PC-3 (cell line): ENCODE results near the gene GMDS. TPM values are rescaled to one million over a fixed set of nuclear protein-coding genes. Genes with fewer than 3 reads are reported as not detected.

ENCODE experiments used
- ATAC-seq: fragments of 200-7000 bp; cut with Tn5 transposase; 2 replicates; pipeline ENCODE4 v1.9.1; 2020; ENCODE audit warnings: mild to moderate bottlenecking, moderate library complexity
- BruUV-seq: library from RNA; stranded (reverse); fragments of 400-500 nt; replicated peaks from 2 replicates; lab custom pipeline; 2021; lab: Mats Ljungman, UMichigan
- CTCF ChIA-PET: fragments of 300-600 bp; sonication (Branson Sonifier 250); formaldehyde crosslinking; loops from one replicate; lab custom pipeline; 2022; ENCODE audit warnings: antibody characterized with exemption; lab: Charles Lee
- POLR2A ChIA-PET: fragments of 300-600 bp; sonication (Branson Sonifier 250); formaldehyde crosslinking; loops from one replicate; lab custom pipeline; 2022; ENCODE audit warnings: antibody characterized with exemption; ENCODE audit not compliant: unreplicated experiment; lab: Charles Lee
- DNase-seq: peaks from one replicate; pipeline ENCODE4 v3.0.0-alpha.2; 2015
- H2AFZ ChIP-seq: fragments of 300-600 bp; sonication (generic); 2 replicates; pipeline ENCODE4 v1.6.0; 2016; ENCODE audit warnings: antibody characterized with exemption, low read length
- H3F3A ChIP-seq: fragments of 300-600 bp; sonication (generic); one replicate; pipeline ENCODE4 v1.6.0; 2017; ENCODE audit warnings: antibody characterized with exemption, low read length, control low read depth, mild to moderate bottlenecking; ENCODE audit not compliant: unreplicated experiment
- H3K27ac ChIP-seq: fragments of 300-600 bp; sonication (generic); 2 replicates; pipeline ENCODE4 v1.5.1; 2016; ENCODE audit warnings: mild to moderate bottlenecking, low read length
- H3K27me3 ChIP-seq: fragments of 300-600 bp; sonication (generic); 2 replicates; pipeline ENCODE4 v1.6.1; 2016; ENCODE audit warnings: low read length, mixed read lengths
- H3K36me3 ChIP-seq: fragments of 300-600 bp; sonication (generic); 2 replicates; pipeline ENCODE4 v1.6.1; 2016; ENCODE audit warnings: low read depth, mixed run types, low read length, mixed read lengths
- H3K4me1 ChIP-seq: fragments of 300-600 bp; sonication (generic); 2 replicates; pipeline ENCODE4 v1.5.1; 2016; ENCODE audit warnings: low read length; ENCODE audit not compliant: insufficient read depth
- H3K4me2 ChIP-seq: fragments of 300-600 bp; sonication (generic); 2 replicates; pipeline ENCODE4 v1.6.0; 2016; ENCODE audit warnings: low read length
- H3K4me3 ChIP-seq: fragments of 300-600 bp; sonication (generic); 2 replicates; pipeline ENCODE4 v1.5.1; 2016; ENCODE audit warnings: mild to moderate bottlenecking, low read length, mixed read lengths
- H3K79me2 ChIP-seq: fragments of 300-600 bp; sonication (generic); 2 replicates; pipeline ENCODE4 v1.6.1; 2017; ENCODE audit warnings: low read length, mixed read lengths
- H3K9ac ChIP-seq: fragments of 300-600 bp; sonication (generic); 2 replicates; pipeline ENCODE4 v1.6.0; 2016; ENCODE audit warnings: mild to moderate bottlenecking, low read length
- H3K9me2 ChIP-seq: fragments of 300-600 bp; sonication (generic); replicated peaks from 2 replicates; pipeline ENCODE4 v1.6.1; 2016; ENCODE audit warnings: mixed run types, low read length, mixed read lengths
- H3K9me3 ChIP-seq: fragments of 300-600 bp; sonication (generic); 2 replicates; pipeline ENCODE4 v1.6.1; 2016; ENCODE audit warnings: low read length, mixed read lengths
- H4K20me1 ChIP-seq: fragments of 300-600 bp; sonication (generic); 2 replicates; pipeline ENCODE4 v1.6.1; 2016; ENCODE audit warnings: low read length, mixed read lengths
- EZH2 ChIP-seq: fragments of 300-600 bp; sonication (generic); IDR thresholded peaks from one replicate; pipeline ENCODE4 v1.6.1; 2017; ENCODE audit warnings: antibody characterized with exemption, mild to moderate bottlenecking, low read length; ENCODE audit not compliant: unreplicated experiment
- EZH2phosphoT487 ChIP-seq: fragments of 300-600 bp; sonication (generic); IDR thresholded peaks from 2 replicates; pipeline ENCODE4 v1.6.1; 2018; ENCODE audit warnings: mild to moderate bottlenecking, antibody characterized with exemption, low read length, borderline replicate concordance
- intact Hi-C: fragments of 100-400 bp; cut with micrococcal nuclease; formaldehyde crosslinking; loops from 2 replicates; pipeline ENCODE4 v1.9.0; 2023
- total RNA-seq: library from RNA; depleted of rRNA; stranded (reverse); fragments of >200 nt; gene quantifications from 2 replicates; pipeline ENCODE4 v1.2.3, GENCODE V29; 2014
- TF ChIP-seq, protein P1 (sequence below): fragments of 300-600 bp; sonication (generic); conservative IDR thresholded peaks from 2 replicates; pipeline ENCODE4 v1.5.1; 2017; ENCODE audit warnings: antibody characterized with exemption, low read depth, mild to moderate bottlenecking, low read length

GMDS gene
- total RNA-seq, 1 experiment from 2014 or later: 18.3 TPM

DNA sequence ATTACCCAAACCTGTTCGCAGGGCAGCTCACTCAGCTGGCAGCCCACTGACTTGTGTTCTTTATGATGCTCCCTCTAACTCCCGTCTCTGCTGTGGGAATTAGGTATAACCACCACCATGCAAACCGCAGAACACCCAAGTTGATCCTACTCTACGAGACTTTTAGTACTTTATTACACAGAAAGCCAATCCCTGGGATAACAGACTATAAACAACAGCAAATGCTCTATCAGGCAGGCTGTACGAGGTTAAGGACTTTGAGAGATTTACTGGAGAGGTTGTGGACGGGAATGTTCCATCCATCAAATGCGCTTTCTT is 394.6 kb downstream of the GMDS start:
- ATAC-seq (no peak), DNase-seq (no peak)
- ChIA-PET CTCF (no interaction called here), POLR2A (no interaction called here)
- Histone ChIP-seq H3K27me3 (no peaks in the 10 kb centered on the region), H3K4me2 (no peak overlapping the region), H2AFZ (no peak overlapping the region), H3K79me2 (no peaks in the 10 kb centered on the region), H3F3A (no peaks in the 10 kb centered on the region), H3K36me3 (no peaks in the 10 kb centered on the region), H3K27ac (no peak overlapping the region), H3K9ac (no peak overlapping the region), H4K20me1 (no peaks in the 10 kb centered on the region), H3K9me3 (no peaks in the 10 kb centered on the region), H3K9me2 (no peaks in the 10 kb centered on the region), H3K4me1 (no peaks in the 10 kb centered on the region), H3K4me3 (no peak overlapping the region)
- intact Hi-C loops: no loop called here
- TF ChIP-seq EZH2phosphoT487 (no peak), EZH2 (no peak)
- TF ChIP-seq, protein P1, sequence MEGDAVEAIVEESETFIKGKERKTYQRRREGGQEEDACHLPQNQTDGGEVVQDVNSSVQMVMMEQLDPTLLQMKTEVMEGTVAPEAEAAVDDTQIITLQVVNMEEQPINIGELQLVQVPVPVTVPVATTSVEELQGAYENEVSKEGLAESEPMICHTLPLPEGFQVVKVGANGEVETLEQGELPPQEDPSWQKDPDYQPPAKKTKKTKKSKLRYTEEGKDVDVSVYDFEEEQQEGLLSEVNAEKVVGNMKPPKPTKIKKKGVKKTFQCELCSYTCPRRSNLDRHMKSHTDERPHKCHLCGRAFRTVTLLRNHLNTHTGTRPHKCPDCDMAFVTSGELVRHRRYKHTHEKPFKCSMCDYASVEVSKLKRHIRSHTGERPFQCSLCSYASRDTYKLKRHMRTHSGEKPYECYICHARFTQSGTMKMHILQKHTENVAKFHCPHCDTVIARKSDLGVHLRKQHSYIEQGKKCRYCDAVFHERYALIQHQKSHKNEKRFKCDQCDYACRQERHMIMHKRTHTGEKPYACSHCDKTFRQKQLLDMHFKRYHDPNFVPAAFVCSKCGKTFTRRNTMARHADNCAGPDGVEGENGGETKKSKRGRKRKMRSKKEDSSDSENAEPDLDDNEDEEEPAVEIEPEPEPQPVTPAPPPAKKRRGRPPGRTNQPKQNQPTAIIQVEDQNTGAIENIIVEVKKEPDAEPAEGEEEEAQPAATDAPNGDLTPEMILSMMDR: no peak
- BruUV-seq: no TSS peak

DNA sequence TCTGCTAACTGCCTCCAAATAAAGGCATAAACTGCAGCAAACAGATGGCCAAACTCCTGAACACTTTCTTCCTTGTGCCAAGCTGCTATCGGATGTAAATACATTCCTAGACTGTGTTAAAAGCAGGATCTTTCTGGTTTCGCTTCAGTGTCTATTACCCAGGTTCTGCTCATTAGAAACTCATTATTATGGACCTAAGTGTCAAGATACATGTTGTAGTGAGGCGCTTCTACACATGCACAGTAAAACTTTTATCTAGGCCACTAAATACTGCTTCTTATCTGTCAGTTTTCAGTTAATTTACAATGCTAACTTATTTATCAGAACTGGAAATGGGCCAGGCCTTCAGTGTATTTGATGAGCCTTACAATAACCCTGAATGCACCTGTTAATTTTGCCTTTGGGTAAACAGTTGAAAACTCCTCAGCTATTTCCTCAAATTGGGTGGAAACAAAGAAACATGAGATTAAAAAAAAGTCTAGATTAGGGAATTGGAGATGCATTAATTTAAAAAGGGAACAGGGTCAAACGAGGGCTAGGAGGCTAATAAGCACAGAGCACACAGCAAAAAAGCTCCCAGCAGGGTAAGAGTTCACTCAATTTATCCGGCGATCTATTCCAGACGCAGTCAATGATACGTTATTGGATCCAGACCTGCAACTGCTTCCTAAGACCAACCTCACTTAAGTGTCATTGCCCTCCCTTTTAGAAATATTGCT is 395.1 kb downstream of the GMDS start:
- ChIA-PET POLR2A (no interaction called here), CTCF (no interaction called here)
- ATAC-seq (no peak), DNase-seq (no peak)
- H3K4me1 ChIP-seq: no peaks in the 10 kb centered on the region
- H3K4me2 ChIP-seq: no peak overlapping the region
- no peak overlapping the region for H3K9ac ChIP-seq
- H3K36me3 ChIP-seq: no peaks in the 10 kb centered on the region
- H3K4me3 ChIP-seq: no peak overlapping the region
- H3K27ac ChIP-seq: no peak overlapping the region
- H3F3A ChIP-seq: no peaks in the 10 kb centered on the region
- BruUV-seq: no TSS peak
- H3K79me2 ChIP-seq: no peaks in the 10 kb centered on the region
- H3K9me3 ChIP-seq: no peaks in the 10 kb centered on the region
- H3K9me2 ChIP-seq: no peaks in the 10 kb centered on the region
- no peaks in the 10 kb centered on the region for H3K27me3 ChIP-seq
- no peak overlapping the region for H2AFZ ChIP-seq
- H4K20me1 ChIP-seq: no peaks in the 10 kb centered on the region
- intact Hi-C loops: no loop called here
- no peak for TF ChIP-seq EZH2phosphoT487
- no peak for TF ChIP-seq EZH2
- TF ChIP-seq, protein P1: no peak

DNA sequence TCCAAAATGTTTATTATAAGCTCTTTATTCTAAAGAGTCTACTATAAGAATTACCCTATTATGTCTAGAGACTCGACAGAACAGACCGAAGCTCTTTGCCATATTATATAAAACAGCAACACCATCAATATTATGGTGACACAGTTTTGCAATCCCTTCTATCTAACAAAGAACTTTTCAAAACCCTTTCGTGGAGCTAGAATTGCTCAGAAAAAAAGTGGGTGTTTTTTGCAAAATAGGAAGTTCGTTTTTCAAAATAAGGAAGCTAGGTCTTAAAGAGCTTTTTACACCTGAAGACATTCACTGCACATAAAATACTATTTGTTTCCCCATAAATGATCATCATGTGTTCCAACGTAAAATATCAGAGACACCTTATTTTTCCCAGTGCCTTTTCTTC is 395.7 kb downstream of the GMDS start:
- POLR2A ChIA-PET: no interaction called here

More for the DNA sequence above, 395.7 kb downstream of the GMDS start:
- Histone ChIP-seq H2AFZ (no peak overlapping the region), H3K36me3 (no peaks in the 10 kb centered on the region), H3K4me3 (no peak overlapping the region), H3K9me2 (no peaks in the 10 kb centered on the region), H3K79me2 (no peaks in the 10 kb centered on the region), H3K9me3 (no peaks in the 10 kb centered on the region), H3K4me2 (no peak overlapping the region), H4K20me1 (no peaks in the 10 kb centered on the region), H3K9ac (no peak overlapping the region), H3F3A (no peaks in the 10 kb centered on the region), H3K27me3 (no peaks in the 10 kb centered on the region), H3K4me1 (no peaks in the 10 kb centered on the region), H3K27ac (no peak overlapping the region)
- no peak for DNase-seq
- BruUV-seq: no TSS peak
- no peak for TF ChIP-seq EZH2
- TF ChIP-seq, protein P1: no peak
- TF ChIP-seq EZH2phosphoT487: no peak
- ATAC-seq: no peak
- intact Hi-C loops: no loop called here
- CTCF ChIA-PET: no interaction called here
